Left ventricle myocardium inferior (tissue), 1 donor: ENCODE data around the gene MAGEA2B. TPM values are rescaled to one million over a fixed set of nuclear protein-coding genes. Genes with fewer than 3 reads are reported as not detected.
"Not testable (repeated sequence)": the region's sequence is repeated elsewhere in the genome, so short reads cannot be mapped to it uniquely, and the experiment has no call there.

Experiments used
- DNase-seq: peaks from one replicate; pipeline ENCODE4 v3.0.0-alpha.2; 2020
- H3K27ac ChIP-seq: fragments of 200-600 bp; replicated peaks from 2 replicates; pipeline ENCODE4 v1.8.0; 2021
- H3K27me3 ChIP-seq: fragments of 200-600 bp; 2 replicates; pipeline ENCODE4 v1.8.0; 2021; ENCODE audit warnings: low read depth
- H3K36me3 ChIP-seq: fragments of 200-600 bp; 2 replicates; pipeline ENCODE4 v1.8.0; 2021
- H3K4me1 ChIP-seq: fragments of 200-600 bp; 2 replicates; pipeline ENCODE4 v1.8.0; 2021
- H3K4me3 ChIP-seq: fragments of 200-600 bp; 2 replicates; pipeline ENCODE4 v1.8.0; 2021; ENCODE audit warnings: mild to moderate bottlenecking, moderate library complexity
- H3K9me3 ChIP-seq: fragments of 200-600 bp; replicated peaks from 2 replicates; pipeline ENCODE4 v1.8.0; 2021
- intact Hi-C: fragments of 100-400 bp; cut with micrococcal nuclease; formaldehyde crosslinking; loops from one replicate; pipeline ENCODE4 v1.11.0; 2022
- total RNA-seq: library from RNA; stranded (reverse); fragmentation: NEBNext Ultra II Directional; extraction: Animal tissue kit (Norgen Biotek cat#: 25700); gene quantifications from one replicate; pipeline ENCODE4 v1.2.1, GENCODE V29; 2021
- TF ChIP-seq, protein P1 (sequence below): fragments of 200-600 bp; IDR thresholded peaks from 2 replicates; pipeline ENCODE4 v1.8.0; 2021; ENCODE audit warnings: antibody characterized with exemption, mild to moderate bottlenecking, borderline replicate concordance
- donor health status: DM: no; HTN: yes; CAD: no; lungs with severe emphysema.

MAGEA2B gene
- total RNA-seq, 1 donor from 2014 or later, result not detected

DNA sequence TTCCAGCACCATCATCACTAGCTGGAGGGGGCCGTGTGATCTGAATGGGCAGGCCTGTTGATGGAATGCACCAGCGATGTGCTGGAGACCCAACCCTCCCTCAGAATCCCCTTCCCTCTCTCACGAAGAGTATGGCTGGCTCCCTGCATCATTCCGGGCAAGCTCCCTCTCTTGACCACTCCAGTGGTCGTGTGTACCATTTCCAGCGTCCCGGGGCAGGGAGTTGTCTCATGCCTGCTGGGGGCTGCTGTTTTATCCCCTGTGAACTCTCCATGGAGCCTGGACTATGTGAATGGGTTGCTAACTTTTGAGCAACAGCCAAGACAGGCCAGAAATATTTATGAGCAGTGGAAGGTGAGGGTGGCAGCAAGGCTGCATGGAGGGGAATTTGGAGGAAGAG is 11.0 kb downstream of the MAGEA2B start:
- TF ChIP-seq, protein P1, sequence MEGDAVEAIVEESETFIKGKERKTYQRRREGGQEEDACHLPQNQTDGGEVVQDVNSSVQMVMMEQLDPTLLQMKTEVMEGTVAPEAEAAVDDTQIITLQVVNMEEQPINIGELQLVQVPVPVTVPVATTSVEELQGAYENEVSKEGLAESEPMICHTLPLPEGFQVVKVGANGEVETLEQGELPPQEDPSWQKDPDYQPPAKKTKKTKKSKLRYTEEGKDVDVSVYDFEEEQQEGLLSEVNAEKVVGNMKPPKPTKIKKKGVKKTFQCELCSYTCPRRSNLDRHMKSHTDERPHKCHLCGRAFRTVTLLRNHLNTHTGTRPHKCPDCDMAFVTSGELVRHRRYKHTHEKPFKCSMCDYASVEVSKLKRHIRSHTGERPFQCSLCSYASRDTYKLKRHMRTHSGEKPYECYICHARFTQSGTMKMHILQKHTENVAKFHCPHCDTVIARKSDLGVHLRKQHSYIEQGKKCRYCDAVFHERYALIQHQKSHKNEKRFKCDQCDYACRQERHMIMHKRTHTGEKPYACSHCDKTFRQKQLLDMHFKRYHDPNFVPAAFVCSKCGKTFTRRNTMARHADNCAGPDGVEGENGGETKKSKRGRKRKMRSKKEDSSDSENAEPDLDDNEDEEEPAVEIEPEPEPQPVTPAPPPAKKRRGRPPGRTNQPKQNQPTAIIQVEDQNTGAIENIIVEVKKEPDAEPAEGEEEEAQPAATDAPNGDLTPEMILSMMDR, result no peak
- H3K36me3 ChIP-seq, result no peaks in the 10 kb centered on the region
- no peak overlapping the region for H3K27ac ChIP-seq

DNA sequence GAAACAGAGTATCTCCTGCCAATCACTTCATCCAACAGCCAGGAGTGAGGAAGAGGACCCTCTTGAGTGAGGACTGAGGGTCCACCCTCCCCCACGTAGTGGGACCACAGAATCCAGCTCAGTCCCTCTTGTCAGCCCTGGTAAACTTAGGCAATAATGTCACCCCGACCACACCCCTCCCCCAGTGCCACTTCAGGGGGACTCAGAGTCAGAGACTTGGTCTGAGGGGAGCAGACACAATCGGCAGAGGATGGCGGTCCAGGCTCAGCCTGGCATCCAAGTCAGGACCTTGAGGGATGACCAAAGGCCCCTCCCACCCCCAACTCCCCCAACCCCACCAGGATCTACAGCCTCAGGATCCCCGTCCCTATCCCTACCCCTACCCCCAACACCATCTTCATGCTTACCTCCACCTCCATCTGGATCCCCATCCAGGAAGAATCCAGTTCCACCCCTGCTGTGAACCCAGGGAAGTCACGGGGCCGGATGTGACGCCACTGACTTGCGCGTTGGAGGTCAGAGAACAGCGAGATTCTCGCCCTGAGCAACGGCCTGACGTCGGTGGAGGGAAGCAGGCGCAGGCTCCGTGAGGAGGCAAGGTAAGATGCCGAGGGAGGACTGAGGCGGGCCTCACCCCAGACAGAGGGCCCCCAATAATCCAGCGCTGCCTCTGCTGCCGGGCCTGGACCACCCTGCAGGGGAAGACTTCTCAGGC is 19.0 kb downstream of the MAGEA2B start, which contains the start of the genes CSAG1 and MAGEA12:
Gene CSAG1, minus strand, starts transcription at position 461 of the 715 bp plus-strand sequence. CDS start 1,261 bp downstream, outside the sequence.
Gene MAGEA12, plus strand, starts transcription at position 497 of the 715 bp plus-strand sequence. CDS start 2,405 bp downstream, outside the sequence.
- no peak for DNase-seq
- Histone ChIP-seq H3K4me3 (no peak within 1 kb of the TSS), H3K27me3 (no peaks in the 10 kb centered on the region), H3K4me1 (no peaks in the 10 kb centered on the region), H3K27ac (no peak within 1 kb of the TSS), H3K9me3 (no peaks in the 10 kb centered on the region), H3K36me3 (no peaks in the 10 kb centered on the region)
- TF ChIP-seq, protein P1, result no peak
- intact Hi-C loops, result no loop called here

More for the DNA sequence above, 11.0 kb downstream of the MAGEA2B start:
- no peaks in the 10 kb centered on the region for H3K4me1 ChIP-seq
- no peaks in the 10 kb centered on the region for H3K27me3 ChIP-seq
- no peak overlapping the region for H3K4me3 ChIP-seq
- H3K9me3 ChIP-seq, result no peaks in the 10 kb centered on the region
- DNase-seq, result no peak
- intact Hi-C loops, result no loop called here

DNA sequence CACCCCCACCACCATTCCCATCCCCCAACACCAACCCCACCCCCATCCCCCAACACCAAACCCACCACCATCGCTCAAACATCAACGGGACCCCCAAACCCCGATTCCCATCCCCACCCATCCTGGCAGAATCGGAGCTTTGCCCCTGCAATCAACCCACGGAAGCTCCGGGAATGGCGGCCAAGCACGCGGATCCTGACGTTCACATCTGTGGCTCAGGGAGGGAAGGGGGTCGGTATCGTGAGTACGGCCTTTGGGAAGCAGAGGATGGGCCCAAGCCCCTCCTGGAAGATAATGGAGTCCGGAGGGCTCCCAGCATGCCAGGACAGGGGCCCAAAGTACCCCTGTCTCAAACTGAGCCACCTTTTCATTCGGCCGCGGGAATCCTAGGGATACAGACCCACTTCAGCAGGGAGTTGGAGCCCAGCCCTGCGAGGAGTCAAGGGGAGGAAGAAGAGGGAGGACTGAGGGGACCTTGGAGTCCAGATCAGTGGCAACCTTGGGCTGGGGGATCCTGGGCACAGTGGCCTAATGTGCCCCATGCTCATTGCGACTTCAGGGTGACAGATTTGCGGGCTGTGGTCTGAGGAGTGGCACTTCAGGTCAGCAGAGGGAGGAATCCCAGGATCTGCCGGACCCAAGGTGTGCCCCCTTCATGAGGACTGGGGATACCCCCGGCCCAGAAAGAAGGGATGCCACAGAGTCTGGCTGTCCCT is 19.9 kb downstream of the MAGEA2B start:
- H3K36me3 ChIP-seq, intact Hi-C loops, H3K27ac ChIP-seq, H3K4me3 ChIP-seq, DNase-seq, H3K4me1 ChIP-seq, H3K27me3 ChIP-seq, H3K9me3 ChIP-seq: not testable (repeated sequence)

DNA sequence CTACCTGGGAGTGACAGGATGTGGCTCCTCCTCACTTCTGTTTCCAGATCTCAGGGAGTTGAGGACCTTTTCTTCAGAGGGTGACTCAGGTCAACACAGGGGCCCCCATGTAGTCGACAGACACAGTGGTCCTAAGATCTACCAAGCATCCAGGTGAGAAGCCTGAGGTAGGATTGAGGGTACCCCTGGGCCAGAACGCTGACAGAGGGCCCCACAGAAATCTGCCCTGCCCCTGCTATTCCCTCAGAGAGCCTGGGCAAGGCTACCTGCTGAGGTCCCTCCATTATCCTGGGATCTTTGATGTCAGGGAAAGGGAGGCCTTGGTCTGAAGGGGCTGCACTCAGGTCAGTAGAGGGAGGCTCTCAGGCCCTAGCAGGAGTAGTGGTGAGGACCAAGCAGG is 20.7 kb downstream of the MAGEA2B start:
- H3K27ac ChIP-seq, result no peak overlapping the region
- no peaks in the 10 kb centered on the region for H3K36me3 ChIP-seq
- no peaks in the 10 kb centered on the region for H3K9me3 ChIP-seq
- TF ChIP-seq, protein P1, result no peak
- no peak overlapping the region for H3K4me3 ChIP-seq
- intact Hi-C loops, result no loop called here
- no peak for DNase-seq
- no peaks in the 10 kb centered on the region for H3K27me3 ChIP-seq
- H3K4me1 ChIP-seq, result no peaks in the 10 kb centered on the region

DNA sequence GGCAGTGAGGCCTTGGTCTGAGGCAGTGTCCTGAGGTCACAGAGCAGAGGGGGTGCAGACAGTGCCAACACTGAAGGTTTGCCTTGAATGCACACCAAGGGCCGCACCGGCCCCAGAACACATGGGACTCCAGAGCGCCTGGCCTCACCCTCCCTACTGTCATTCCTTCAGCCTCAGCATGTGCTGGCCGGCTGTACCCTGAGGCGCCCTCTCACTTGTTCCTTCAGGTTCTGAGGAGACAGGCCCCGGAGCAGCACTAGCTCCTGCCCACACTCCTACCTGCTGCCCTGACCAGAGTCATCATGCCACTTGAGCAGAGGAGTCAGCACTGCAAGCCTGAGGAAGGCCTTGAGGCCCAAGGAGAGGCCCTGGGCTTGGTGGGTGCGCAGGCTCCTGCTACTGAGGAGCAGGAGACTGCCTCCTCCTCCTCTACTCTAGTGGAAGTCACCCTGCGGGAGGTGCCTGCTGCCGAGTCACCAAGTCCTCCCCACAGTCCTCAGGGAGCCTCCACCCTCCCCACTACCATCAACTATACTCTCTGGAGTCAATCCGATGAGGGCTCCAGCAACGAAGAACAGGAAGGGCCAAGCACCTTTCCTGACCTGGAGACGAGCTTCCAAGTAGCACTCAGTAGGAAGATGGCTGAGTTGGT is 21.6 kb downstream of the MAGEA2B start:
- Histone ChIP-seq H3K4me1 (no peaks in the 10 kb centered on the region), H3K9me3 (no peaks in the 10 kb centered on the region), H3K27ac (no peak overlapping the region), H3K4me3 (no peak overlapping the region), H3K27me3 (no peaks in the 10 kb centered on the region), H3K36me3 (no peaks in the 10 kb centered on the region)
- intact Hi-C loops, result no loop called here
- no peak for DNase-seq
- TF ChIP-seq, protein P1, result no peak

DNA sequence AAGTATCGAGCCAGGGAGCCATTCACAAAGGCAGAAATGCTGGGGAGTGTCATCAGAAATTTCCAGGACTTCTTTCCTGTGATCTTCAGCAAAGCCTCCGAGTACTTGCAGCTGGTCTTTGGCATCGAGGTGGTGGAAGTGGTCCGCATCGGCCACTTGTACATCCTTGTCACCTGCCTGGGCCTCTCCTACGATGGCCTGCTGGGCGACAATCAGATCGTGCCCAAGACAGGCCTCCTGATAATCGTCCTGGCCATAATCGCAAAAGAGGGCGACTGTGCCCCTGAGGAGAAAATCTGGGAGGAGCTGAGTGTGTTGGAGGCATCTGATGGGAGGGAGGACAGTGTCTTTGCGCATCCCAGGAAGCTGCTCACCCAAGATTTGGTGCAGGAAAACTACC is 22.1 kb downstream of the MAGEA2B start:
- H3K4me1 ChIP-seq, intact Hi-C loops, H3K27ac ChIP-seq, H3K9me3 ChIP-seq, H3K4me3 ChIP-seq, H3K27me3 ChIP-seq, DNase-seq, H3K36me3 ChIP-seq: not testable (repeated sequence)
